ENCODE measurements around the gene IMP3. TPM values are rescaled to one million over a fixed set of nuclear protein-coding genes. Genes with fewer than 3 reads are reported as not detected.

The IMP3 gene
- polyA plus RNA-seq, 6 donors from 2014 or later: 173 to 270 (median 228) TPM

- Mint-ChIP-seq H3K36me3 (peaks cover 11 to 26% of the 10 kb centered on the region in 2 donors), H3K4me1 (peaks cover 0 to 6% (median 5%) of the 10 kb centered on the region in 3 donors), H3K4me3 (no peak overlapping the region), H3K27ac (no peak overlapping the region), H3K27me3 (no peaks in the 10 kb centered on the region), H3K9me3 (no peaks in the 10 kb centered on the region)
- ATAC-seq (ENCODE audit: low read depth in 2 of 2) (no peak), DNase-seq (no peak)
Observed at GRCh38 chr15:75599401-75599800, 40.6 kb downstream of the IMP3 start.

- Mint-ChIP-seq H3K4me1 (peaks cover 0 to 6% (median 5%) of the 10 kb centered on the region in 3 donors), H3K4me3 (no peak overlapping the region), H3K36me3 (peaks cover 11 to 23% of the 10 kb centered on the region in 2 donors), H3K27ac (peak overlapping the region in 1 of 6 donors; percentile 74), H3K9me3 (no peaks in the 10 kb centered on the region), H3K27me3 (no peaks in the 10 kb centered on the region)
- DNase-seq (no peak), ATAC-seq (ENCODE audit: low read depth in 2 of 2) (no peak)
Observed at GRCh38 chr15:75598361-75598760, 41.7 kb downstream of the IMP3 start.

- Mint-ChIP-seq H3K4me1 (peaks cover 0 to 6% (median 5%) of the 10 kb centered on the region in 3 donors), H3K9me3 (no peaks in the 10 kb centered on the region), H3K36me3 (peaks cover 11 to 23% of the 10 kb centered on the region in 2 donors), H3K4me3 (no peak overlapping the region), H3K27ac (peak overlapping the region in 3 of 6 donors; percentile 34 to 81 (median 74)), H3K27me3 (no peaks in the 10 kb centered on the region)
- ATAC-seq (ENCODE audit: low read depth in 2 of 2) (no peak), DNase-seq (no peak)
Observed at GRCh38 chr15:75597667-75598341, 42.2 kb downstream of the IMP3 start.

- DNase-seq: no peak
- Mint-ChIP-seq H3K4me1 (peaks cover 0 to 6% (median 5%) of the 10 kb centered on the region in 3 donors), H3K36me3 (peaks cover 11 to 26% of the 10 kb centered on the region in 2 donors), H3K27me3 (no peaks in the 10 kb centered on the region), H3K4me3 (no peak overlapping the region), H3K9me3 (no peaks in the 10 kb centered on the region), H3K27ac (peak overlapping the region in 2 of 6 donors; percentile 17 to 21)
- ATAC-seq (ENCODE audit: low read depth in 2 of 2): no peak
Observed at GRCh38 chr15:75596703-75597345, 43.2 kb downstream of the IMP3 start.

- Mint-ChIP-seq H3K27me3 (no peaks in the 10 kb centered on the region), H3K27ac (no peak overlapping the region), H3K4me1 (peaks cover 0 to 6% (median 5%) of the 10 kb centered on the region in 3 donors), H3K36me3 (peaks cover 11 to 24% of the 10 kb centered on the region in 2 donors), H3K9me3 (no peaks in the 10 kb centered on the region), H3K4me3 (no peak overlapping the region)
- DNase-seq (no peak), ATAC-seq (ENCODE audit: low read depth in 2 of 2) (no peak)
Observed at GRCh38 chr15:75594276-75594675, 45.7 kb downstream of the IMP3 start.

GRCh38 chr15:75591655-75592364, 48.2 kb downstream of the IMP3 start:
- peaks cover 0 to 6% (median 1%) of the 10 kb centered on the region in 3 donors for H3K4me1 Mint-ChIP-seq
- H3K9me3 Mint-ChIP-seq: no peaks in the 10 kb centered on the region
- DNase-seq (no peak), ATAC-seq (ENCODE audit: low read depth in 2 of 2) (no peak)
- H3K27me3 Mint-ChIP-seq: no peaks in the 10 kb centered on the region
- peak overlapping the region in 1 of 6 donors; percentile 61 for H3K27ac Mint-ChIP-seq
- peaks cover 11 to 14% of the 10 kb centered on the region in 2 donors for H3K36me3 Mint-ChIP-seq
- H3K4me3 Mint-ChIP-seq: no peak overlapping the region

GRCh38 chr15:75590239-75590638, 49.8 kb downstream of the IMP3 start:
- Mint-ChIP-seq H3K9me3 (peaks cover 0 to 2% (median 0%) of the 10 kb centered on the region in 7 donors), H3K27me3 (no peaks in the 10 kb centered on the region), H3K36me3 (peaks cover 1 to 6% of the 10 kb centered on the region in 2 donors), H3K4me3 (no peak overlapping the region), H3K27ac (peak overlapping the region in 1 of 6 donors; percentile 11), H3K4me1 (peaks cover 0 to 1% (median 0%) of the 10 kb centered on the region in 3 donors)
- DNase-seq: no peak
- ATAC-seq (ENCODE audit: low read depth in 2 of 2): no peak

Other genes starting within 250 kb of the IMP3 start
- gene SIN3A, start 188.5 kb downstream of the IMP3 start, polyA plus RNA-seq (ENCODE audit: low read depth in 6 of 6): 10 to 100 TPM; 14.2 to 21.4 (median 15.5) TPM
- gene PTPN9, start 60.9 kb downstream of the IMP3 start, polyA plus RNA-seq (ENCODE audit: low read depth in 6 of 6): 10 to 100 TPM in 5 of 6 donors, 1 to 10 TPM in 1; 9.7 to 24.7 (median 15.9) TPM
- gene SNUPN, start 14.5 kb downstream of the IMP3 start, polyA plus RNA-seq (ENCODE audit: low read depth in 6 of 6): 10 to 100 TPM; 17.0 to 27.9 (median 22.5) TPM
- gene SNX33, start 7.7 kb upstream of the IMP3 start, polyA plus RNA-seq (ENCODE audit: low read depth in 6 of 6): under 1 TPM in 1 of 6 donors, not detected in 5; 0.13 TPM
- under 1 TPM in 2 of 6 donors, not detected in 4; 0.03 to 0.07 TPM for gene CSPG4, start 72.6 kb upstream of the IMP3 start, polyA plus RNA-seq (ENCODE audit: low read depth in 6 of 6)
- gene UBE2Q2, start 203.2 kb upstream of the IMP3 start, polyA plus RNA-seq (ENCODE audit: low read depth in 6 of 6): 10 to 100 TPM; 10.9 to 18.1 (median 13.4) TPM